ENCODE data around the gene CCDC187.
"Not testable (repeated sequence)": the region's sequence is repeated elsewhere in the genome, so short reads cannot be mapped to it uniquely, and the experiment has no call there.

The CCDC187 gene

DNA sequence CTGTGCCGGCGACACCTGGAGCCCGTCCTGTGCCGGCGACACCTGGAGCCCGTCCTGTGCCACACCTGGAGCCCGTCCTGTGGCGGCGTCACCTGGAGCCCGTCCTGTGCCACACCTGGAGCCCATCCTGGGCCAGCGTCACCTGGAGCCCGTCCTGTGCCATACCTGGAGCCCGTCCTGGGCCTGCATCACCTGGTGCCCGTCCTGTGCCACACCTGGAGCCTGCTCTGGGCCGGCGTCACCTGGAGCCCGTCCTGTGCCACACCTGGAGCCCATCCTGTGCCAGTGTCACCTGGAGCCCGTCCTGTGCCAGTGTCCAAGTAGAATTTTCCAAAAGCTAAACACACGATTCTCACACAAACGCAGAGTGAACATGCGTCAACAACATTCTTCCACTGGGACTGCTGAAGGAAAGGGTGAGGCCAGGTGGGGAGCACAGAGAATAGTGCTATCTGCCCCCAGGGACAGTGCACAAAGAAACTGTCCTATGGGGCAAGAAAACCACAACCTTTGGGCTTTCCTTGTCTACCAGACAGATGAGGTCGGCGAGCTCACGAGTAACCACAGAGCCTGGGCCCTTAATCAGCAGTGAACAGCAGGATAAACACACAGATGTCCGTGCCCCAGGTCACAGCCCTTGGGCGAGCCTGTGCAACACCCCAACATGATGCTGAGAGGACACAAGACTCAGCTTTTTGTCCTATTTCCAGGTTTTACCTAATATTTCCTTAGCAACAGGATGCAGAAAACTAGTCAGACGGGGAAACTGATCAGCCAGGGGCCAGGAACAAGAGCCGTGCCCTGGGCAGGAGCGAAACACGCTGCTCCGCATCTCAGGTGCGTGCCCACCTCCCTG lies 66.2 kb downstream of the CCDC187 start:
- DNase-seq = no peak

DNA sequence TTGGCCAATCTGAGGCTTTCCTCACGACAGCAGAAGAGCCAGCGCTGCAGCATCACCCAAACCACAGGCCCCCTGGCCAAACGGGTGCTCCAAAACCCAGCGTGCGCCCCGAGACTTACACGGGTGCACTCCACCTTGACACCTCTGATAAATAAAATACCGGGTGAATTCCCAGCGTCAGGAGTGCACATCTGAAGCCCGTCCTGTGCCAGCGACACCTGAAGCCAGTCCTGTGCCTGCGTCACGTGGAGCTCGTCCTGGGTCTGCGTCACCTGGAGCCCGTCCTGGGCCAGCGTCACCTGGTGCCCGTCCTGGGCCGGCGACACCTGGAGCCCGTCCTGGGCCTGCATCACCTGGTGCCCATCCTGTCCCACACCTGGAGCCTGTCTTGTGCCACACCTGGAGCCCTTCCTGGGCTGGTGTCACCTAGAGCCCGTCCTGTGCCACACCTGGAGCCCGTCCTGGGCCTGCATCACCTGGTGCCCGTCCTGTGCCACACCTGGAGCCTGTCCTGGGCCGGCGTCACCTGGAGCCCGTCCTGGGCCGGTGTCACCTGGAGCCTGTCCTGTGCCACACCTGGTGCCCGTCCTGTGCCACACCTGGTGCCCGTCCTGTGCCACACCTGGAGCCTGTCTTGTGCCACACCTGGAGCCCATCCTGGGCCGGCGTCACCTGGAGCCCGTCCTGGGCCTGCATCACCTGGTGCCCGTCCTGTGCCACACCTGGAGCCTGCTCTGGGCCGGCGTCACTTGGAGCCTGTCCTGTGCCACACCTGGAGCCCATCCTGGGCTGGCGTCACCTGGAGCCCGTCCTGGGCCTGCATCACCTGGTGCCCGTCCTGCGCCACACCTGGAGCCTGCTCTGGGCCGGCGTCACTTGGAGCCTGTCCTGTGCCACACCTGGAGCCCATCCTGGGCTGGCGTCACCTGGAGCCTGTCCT lies 67.2 kb downstream of the CCDC187 start:
- not testable (repeated sequence) for DNase-seq

- DNase-seq = no peak
Observed at GRCh38 chr9:136235709-136236455, 68.0 kb downstream of the CCDC187 start.

DNA sequence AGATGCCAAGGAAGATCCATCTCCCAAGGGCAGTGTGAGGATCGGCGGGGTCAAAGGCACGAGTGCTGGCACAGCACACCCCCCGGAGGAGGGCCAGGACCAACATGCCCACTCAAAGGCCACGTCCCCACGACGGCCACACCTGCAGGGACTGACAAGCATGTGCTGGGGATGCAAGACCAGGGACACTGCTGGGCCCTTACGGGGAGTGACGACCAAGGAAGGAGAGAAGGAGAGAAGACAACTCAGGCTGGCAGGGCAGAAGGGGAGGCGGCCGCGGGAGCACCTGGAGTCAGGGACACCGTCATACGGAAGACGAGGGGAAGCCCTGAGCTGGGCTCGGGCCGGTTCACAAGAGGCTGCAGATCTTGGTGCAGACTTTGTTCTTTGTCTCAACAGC lies 68.7 kb downstream of the CCDC187 start:
- DNase-seq = no peak

GRCh38 chr9:136234597-136234996 lies 69.3 kb downstream of the CCDC187 start:
- DNase-seq = no peak

DNA sequence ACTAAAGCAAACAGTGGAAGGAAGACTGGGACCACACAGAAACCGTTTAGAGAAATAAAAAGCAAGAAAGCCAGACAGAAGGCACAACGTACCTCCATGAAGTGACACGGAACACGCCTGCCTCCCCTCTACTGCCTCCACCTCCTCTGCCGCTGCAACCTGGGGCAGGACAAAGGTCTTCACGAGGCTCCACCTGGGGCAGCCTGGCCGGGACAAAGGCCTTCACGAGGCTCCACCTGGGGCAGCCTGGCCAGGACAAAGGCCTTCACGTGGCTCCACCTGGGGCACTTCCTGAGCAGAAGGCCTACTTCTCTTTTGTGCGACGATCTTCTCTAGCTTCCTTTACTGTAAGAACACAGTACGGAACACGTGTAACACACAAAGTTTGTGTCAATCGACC lies 70.0 kb downstream of the CCDC187 start:
- DNase-seq = no peak

DNA sequence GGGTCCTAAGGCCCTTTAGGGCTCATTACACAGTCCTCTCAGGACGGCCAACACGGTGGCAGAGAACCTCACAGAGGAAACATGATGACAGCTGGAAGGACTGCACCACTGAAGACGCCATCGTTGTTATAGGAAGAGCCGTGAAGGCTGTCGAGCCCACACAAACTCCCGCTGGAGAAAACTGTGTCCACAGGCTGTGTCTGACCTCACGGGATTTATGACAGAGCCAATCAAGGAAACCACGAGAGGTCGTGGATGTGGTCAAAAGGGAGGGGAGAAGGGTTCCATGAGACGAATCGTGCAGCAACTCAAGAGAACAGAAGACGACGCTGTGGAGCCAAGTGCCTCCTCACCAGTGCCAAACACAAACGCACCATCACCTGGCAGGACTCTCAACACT lies 70.5 kb downstream of the CCDC187 start:
- no peak for DNase-seq

DNA sequence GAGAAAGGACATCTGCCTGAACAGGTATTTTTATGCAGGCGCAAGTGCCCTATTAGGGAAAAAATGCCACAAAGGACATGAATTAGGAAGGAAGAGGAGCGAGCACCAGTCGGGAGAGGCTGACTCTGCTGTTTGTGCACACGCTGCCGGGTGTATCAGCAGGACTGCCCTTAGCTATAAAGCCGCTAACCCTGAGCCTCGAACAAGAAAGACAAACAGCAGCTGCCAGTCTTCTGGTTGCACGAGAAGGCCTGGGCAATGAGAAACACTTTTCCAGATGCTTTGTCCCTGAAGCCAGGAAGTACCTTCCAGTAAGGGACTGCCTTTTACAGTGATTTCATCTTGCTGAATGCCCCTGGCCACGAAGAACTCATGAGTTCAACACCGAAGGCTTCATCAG lies 70.9 kb downstream of the CCDC187 start:
- no peak for DNase-seq

DNA sequence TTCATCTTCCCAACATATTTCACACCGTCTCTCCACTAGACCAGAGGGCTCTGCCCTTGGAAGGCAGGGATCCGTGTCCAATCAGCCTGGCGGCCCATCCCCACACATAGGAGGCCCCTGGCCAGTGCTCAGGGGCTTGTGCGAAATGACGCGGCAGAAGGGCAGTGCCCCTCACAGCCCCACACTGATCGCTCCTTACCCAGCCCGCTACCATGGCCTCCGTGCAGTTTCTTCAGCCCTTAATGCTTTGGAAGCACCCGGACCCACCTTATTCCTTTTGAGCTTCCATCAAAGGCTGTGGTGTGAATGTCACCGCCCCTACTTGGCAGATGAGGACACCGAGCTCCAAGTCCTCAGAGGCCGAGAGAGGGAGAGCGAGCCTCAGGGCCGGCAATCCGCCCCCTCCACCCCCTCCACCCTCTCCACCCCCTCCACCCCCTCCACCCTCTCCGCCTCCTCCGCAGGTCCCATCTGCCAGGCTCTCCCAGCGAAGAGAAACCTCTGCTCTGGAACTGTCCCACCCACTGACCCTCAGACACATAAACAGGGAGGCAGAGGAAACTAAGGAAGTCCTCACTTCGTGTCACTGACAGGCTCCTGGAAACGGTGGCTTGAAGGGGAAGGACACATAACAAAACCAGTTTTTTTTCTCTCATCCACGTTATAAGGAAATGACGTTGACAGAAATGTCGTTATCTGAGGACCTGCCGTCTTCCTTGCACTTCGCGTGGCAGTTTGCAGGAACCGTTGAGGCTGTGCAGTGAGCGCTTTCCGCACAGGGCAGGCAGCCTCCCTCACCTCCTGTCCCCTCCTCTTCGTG lies 72.2 kb downstream of the CCDC187 start:
- DNase-seq = no peak

DNA sequence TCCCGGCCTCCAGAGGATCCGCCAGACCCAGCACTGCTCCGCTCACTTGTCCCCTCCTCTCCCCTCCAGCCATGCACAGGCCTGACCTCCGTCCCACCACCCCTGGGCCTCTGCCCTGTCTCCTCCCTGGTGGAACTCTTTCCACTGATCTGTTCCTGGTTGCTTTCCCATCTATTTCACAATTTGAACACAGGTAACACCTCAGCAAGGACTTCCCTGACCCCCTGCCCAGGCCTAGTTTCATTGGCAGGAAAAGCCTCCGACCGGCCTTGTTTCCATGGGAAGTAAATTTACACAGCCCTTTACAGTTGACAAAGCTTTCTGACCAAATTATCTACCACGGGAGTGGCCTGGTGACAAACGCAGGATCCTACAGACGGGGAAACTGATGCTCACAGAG lies 73.1 kb downstream of the CCDC187 start:
- no peak for DNase-seq

GRCh38 chr9:136230365-136230764 lies 73.5 kb downstream of the CCDC187 start:
- DNase-seq = no peak

DNA sequence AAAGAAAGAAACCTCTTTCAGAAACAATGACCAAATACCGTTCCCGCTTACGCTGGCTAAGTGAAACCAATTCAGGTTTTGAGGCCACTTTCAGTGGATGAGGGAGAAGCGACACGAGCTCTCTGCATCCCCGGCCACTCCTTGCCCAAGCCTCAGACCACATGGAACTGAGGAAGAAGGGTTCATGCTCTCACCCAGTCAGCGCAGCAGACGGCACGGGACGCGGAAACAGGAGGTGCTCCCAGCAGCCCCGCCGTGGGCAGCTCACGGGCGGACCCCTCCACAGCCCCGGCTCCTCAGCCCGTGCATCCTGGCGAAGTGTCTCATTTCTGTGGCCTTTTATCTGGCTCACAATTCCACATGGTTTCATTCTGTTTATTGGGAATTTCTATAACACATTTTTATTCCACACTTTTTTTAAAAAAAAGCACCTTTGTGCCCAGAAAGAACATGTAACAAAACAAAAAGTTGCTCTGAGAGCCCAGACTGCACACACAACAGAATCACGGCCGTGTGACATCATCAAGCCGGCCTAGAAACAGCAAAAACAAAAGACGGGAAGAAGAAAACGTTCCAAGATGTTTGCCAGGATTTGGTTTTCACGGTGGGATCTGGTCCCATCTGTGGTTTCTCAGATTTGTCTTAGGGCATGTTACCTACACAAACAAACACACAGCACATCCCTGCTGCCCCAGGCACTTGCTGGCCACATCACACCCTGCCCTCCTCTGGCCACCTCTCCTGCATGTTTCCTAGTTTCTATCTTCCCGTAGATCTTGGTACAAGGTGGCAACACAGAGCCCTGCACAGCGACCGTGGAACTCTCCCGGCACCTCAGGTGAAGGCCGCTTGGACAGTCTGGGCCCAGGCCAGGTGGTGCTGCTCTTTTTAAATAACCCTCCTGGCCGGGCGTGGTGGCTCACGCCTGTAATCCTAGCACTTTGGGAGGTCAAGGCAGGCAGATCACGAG lies 74.5 kb downstream of the CCDC187 start:
- no peak for DNase-seq

DNA sequence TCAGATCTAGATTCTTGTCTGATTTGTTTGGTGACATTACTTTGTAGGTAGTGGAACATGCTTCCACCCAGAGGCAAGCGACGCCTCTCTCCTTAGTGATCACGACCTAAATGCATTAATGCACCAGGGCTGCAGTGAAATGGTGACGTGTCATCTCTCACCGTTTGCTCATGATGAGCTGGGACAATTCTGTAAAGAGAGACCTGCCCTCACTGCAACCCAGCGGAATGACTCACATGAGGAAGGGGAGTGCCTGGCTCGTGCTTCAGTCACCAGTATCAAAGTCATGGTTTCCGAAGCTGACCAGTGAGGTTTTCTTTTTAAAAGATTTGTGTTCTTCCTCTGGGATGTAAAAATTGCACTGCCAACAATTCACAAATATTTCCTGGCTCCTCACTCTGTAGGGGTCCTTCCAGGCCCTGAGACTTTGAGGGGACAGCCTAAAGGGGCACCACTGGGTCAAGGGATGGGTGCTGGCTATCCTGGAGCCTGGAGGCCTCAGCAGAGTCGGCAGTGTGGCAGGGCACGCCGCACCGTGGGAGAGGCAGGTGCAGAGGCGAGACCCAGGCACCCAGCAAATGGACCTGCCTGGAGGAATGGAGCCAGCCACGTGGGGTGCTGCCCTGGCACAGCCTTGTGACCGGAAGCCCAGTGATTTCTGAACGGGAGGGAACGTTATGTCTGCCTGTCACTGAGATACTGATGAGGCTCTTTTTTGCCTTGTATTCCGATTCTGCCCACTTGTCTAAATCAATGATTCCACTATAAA lies 75.6 kb downstream of the CCDC187 start:
- DNase-seq = no peak

GRCh38 chr9:136226680-136227407 lies 77.0 kb downstream of the CCDC187 start:
- no peak for DNase-seq

DNA sequence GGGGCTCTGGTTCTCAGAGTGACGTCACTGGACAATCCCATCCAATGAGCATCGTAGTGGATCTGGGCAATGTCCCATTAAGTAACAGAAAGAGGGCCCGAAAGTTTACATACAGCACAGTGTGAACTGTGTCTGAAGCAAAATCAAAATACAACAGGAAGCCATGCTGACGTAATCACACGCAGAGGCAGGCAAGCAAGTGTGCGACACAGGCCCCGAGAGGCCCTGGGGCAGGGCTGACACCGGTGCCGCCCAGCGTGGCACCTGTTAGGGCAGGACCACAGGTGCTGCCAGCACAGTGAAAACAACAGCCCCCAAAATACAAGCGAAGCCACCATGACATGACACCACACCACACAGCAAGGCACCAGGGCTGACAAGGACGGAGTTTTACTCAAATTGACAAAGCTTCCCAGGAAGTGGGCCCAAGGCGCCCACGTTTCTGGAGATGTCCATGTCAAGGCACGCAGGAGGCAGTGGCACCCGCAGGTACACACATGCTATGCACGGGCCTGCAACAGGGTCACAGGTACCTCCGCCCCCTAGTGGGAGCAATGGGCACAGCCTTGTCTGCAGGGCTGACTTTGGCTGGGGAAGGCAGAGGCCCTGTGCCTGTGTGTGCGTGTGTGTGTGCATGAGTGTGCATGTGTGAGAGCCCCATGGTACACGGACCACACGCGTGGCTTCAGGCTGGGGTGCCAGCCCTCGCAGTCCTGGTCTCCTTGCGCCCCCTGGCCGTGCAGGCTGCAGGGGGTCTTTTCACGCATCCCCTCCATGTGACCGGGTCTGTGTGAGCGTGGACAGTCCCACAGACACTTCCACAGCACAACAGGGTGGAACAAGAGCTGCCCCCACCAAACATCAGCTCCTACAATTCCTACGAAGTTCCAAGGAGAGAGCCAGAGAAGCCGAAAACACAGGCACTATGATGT lies 77.9 kb downstream of the CCDC187 start:
- DNase-seq = no peak

- DNase-seq = no peak
Observed at GRCh38 chr9:136225366-136225747, 78.5 kb downstream of the CCDC187 start.

- DNase-seq = no peak
Observed at GRCh38 chr9:136223871-136224640, 79.8 kb downstream of the CCDC187 start.

DNA sequence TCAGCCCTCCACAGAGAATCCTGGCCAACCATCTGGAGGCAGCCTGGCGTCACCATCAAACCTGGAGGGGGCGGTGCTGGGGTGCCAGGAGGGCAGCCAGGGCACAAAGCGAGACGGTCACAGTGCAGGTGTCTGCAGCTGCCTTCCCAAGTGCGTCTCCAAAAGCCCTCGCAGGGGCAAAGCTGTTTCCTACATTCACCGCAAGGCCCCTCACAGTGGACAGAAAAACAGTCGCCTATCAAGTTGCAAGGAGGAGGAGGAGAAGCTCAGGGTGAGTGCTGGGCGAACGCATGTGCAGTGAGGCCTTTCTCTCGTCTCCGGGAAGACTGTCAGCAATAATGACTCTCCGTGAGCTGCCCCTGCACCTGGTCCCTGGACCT lies 81.0 kb downstream of the CCDC187 start:
- no peak for DNase-seq
